PC-3 (cell line): ENCODE data around the gene PSMD7.

Experiments used
- EZH2 ChIP-seq: fragments of 300-600 bp; sonication (generic); IDR thresholded peaks from one replicate; pipeline ENCODE4 v1.6.1; 2017; ENCODE audit warnings: antibody characterized with exemption, mild to moderate bottlenecking, low read length; ENCODE audit not compliant: unreplicated experiment
- EZH2phosphoT487 ChIP-seq: fragments of 300-600 bp; sonication (generic); IDR thresholded peaks from 2 replicates; pipeline ENCODE4 v1.6.1; 2018; ENCODE audit warnings: mild to moderate bottlenecking, antibody characterized with exemption, low read length, borderline replicate concordance
- TF ChIP-seq, protein P1 (sequence below): fragments of 300-600 bp; sonication (generic); conservative IDR thresholded peaks from 2 replicates; pipeline ENCODE4 v1.5.1; 2017; ENCODE audit warnings: antibody characterized with exemption, low read depth, mild to moderate bottlenecking, low read length

DNA sequence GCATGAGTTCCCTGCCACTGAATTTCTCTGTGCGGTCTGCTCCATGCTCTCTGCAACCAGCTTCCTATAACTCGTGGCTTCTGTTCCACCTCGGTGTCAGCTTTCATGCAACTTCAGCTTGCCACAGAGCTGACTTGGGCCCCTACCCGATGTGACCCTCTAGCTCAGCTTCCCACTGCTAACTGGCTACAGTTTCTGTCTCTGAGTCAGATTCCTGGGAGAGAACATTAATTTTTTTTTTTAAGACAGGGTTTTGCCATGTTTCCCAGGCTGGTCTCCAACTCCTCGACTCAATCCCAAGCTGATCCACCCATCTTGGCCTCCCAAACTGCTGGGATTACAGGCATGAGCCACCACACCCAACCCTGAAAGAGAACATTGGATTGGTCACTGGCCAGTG, 35.5 kb upstream of the PSMD7 start:
- TF ChIP-seq, protein P1, sequence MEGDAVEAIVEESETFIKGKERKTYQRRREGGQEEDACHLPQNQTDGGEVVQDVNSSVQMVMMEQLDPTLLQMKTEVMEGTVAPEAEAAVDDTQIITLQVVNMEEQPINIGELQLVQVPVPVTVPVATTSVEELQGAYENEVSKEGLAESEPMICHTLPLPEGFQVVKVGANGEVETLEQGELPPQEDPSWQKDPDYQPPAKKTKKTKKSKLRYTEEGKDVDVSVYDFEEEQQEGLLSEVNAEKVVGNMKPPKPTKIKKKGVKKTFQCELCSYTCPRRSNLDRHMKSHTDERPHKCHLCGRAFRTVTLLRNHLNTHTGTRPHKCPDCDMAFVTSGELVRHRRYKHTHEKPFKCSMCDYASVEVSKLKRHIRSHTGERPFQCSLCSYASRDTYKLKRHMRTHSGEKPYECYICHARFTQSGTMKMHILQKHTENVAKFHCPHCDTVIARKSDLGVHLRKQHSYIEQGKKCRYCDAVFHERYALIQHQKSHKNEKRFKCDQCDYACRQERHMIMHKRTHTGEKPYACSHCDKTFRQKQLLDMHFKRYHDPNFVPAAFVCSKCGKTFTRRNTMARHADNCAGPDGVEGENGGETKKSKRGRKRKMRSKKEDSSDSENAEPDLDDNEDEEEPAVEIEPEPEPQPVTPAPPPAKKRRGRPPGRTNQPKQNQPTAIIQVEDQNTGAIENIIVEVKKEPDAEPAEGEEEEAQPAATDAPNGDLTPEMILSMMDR: no peak
- TF ChIP-seq EZH2phosphoT487: no peak
- no peak for TF ChIP-seq EZH2
